ENCODE measurements around the gene OR2V2. TPM values are rescaled to one million over a fixed set of nuclear protein-coding genes. Genes with fewer than 3 reads are reported as not detected.

The OR2V2 gene
- total RNA-seq, 4 donors from 2014 or later, result not detected

- TF ChIP-seq CTCF (IDR thresholded peaks at IDR 0.05; ENCODE audit: low read depth), result no peak
Observed at GRCh38 chr5:181193656-181194055, 46.3 kb downstream of the OR2V2 start.

- no peak for TF ChIP-seq CTCF (IDR thresholded peaks at IDR 0.05; ENCODE audit: low read depth)
Observed at GRCh38 chr5:181194489-181195248, 47.3 kb downstream of the OR2V2 start.

GRCh38 chr5:181195249-181195761 is 47.9 kb downstream of the OR2V2 start:
- no peak for TF ChIP-seq CTCF (IDR thresholded peaks at IDR 0.05; ENCODE audit: low read depth)

- no peak for TF ChIP-seq CTCF (IDR thresholded peaks at IDR 0.05; ENCODE audit: low read depth)
Observed at GRCh38 chr5:181197326-181197951, 50.1 kb downstream of the OR2V2 start.

GRCh38 chr5:181198106-181198685 is 50.8 kb downstream of the OR2V2 start:
- no peak for TF ChIP-seq CTCF (IDR thresholded peaks at IDR 0.05; ENCODE audit: low read depth)

GRCh38 chr5:181198905-181199519 is 51.6 kb downstream of the OR2V2 start:
- no peak for TF ChIP-seq CTCF (IDR thresholded peaks at IDR 0.05; ENCODE audit: low read depth)

Measured in subcutaneous adipose tissue (tissue), 4 donors.